Activated naive CD4-positive, alpha-beta T cell treated with anti-CD3 and anti-CD28 coated beads for 36 hours (primary cell): ENCODE data around the gene TUFT1. TPM values are rescaled to one million over a fixed set of nuclear protein-coding genes. Genes with fewer than 3 reads are reported as not detected.
A peak's percentile ranks its signal among the peaks of the same experiment; 100 is the strongest.
"Not testable (repeated sequence)": the region's sequence is repeated elsewhere in the genome, so short reads cannot be mapped to it uniquely, and the experiment has no call there.

Source experiments
- CTCF ChIA-PET: fragments of 350-600 bp; sonication (Branson Sonifier 250); formaldehyde crosslinking; loops from one replicate; lab custom pipeline; 2021; ENCODE audit warnings: antibody characterized with exemption; lab: Charles Lee
- DNase-seq: peaks from one replicate; pipeline ENCODE4 v3.0.0-alpha.2; 2020
- H3K27ac Mint-ChIP-seq: one replicate; pipeline ENCODE4 v1.8.0; 2021; ENCODE audit warnings: mild to moderate bottlenecking, mixed read lengths
- H3K27me3 Mint-ChIP-seq: one replicate; pipeline ENCODE4 v1.8.0; 2021; ENCODE audit warnings: low read depth, mixed read lengths
- H3K36me3 Mint-ChIP-seq: one replicate; pipeline ENCODE4 v1.8.0; 2021; ENCODE audit warnings: low read depth, mixed read lengths
- H3K4me1 Mint-ChIP-seq: one replicate; pipeline ENCODE4 v1.8.0; 2021; ENCODE audit warnings: low read depth, mixed read lengths
- H3K4me3 Mint-ChIP-seq: one replicate; pipeline ENCODE4 v1.8.0; 2021; ENCODE audit warnings: mild to moderate bottlenecking, moderate library complexity, mixed read lengths
- H3K9me3 Mint-ChIP-seq: one replicate; pipeline ENCODE4 v1.8.0; 2021; ENCODE audit warnings: mixed read lengths
- intact Hi-C: fragments of 100-400 bp; cut with micrococcal nuclease; formaldehyde crosslinking; loops from one replicate; pipeline ENCODE4 v1.15.1; 2023
- total RNA-seq, 2 experiments: library from RNA; stranded (reverse); gene quantifications; one replicate each; pipeline ENCODE4 v1.2.3, GENCODE V29; 2021

TUFT1 gene
- total RNA-seq, 2 experiments from 2014 or later: 2.3 to 2.8 TPM

DNA sequence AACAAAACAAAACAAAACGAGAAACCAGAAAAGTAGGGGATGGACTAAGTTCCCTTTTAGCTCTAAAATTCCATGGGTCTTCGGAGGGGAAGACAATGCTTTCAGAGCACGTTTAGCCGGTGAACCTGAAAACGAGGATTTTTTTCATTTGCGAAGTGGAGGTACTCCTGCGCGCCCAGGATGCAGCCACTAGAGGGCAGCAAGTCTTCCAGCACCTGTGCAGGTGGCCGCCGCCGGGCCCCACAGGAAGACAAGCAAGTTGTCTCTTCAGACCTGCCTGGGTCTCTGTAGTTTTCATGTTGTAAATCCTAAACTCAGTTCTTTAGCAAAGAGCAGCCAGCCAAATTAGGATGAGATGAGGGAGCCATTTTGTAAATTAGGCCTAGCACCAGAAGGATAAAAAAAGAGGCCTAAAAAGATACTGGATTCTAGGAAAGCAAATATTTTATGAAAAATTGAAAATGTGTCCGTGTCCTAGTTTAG lies 54.1 kb downstream of the TUFT1 start:
- peak; percentile 94 for DNase-seq
- CTCF ChIA-PET: interaction anchor here (0.6 to 2.5 kb wide), 34 partner anchors 9 to 243 kb away, joined by 3 to 19 read pairs (median 4); partner anchors contain the start of gene CGN
- intact Hi-C loops: loop anchor here (1.0 kb wide), 2 partner anchors 141 to 242 kb away; no protein-coding TSS in a partner anchor
- no peaks in the 10 kb centered on the region for H3K36me3 Mint-ChIP-seq
- H3K4me3 Mint-ChIP-seq: peak overlapping the region; percentile 50
- H3K9me3 Mint-ChIP-seq: peaks cover 6% of the 10 kb centered on the region
- no peak overlapping the region for H3K27ac Mint-ChIP-seq
- no peaks in the 10 kb centered on the region for H3K27me3 Mint-ChIP-seq
- peaks cover 10% of the 10 kb centered on the region for H3K4me1 Mint-ChIP-seq

- Mint-ChIP-seq H3K27ac (no peak overlapping the region), H3K4me3 (no peak overlapping the region), H3K36me3 (no peaks in the 10 kb centered on the region), H3K27me3 (no peaks in the 10 kb centered on the region), H3K9me3 (no peaks in the 10 kb centered on the region), H3K4me1 (peaks cover 10% of the 10 kb centered on the region)
- intact Hi-C loops: no loop called here
- DNase-seq: no peak
- CTCF ChIA-PET: interaction anchor here (0.6 to 1.3 kb wide), 3 partner anchors 24 to 163 kb away, joined by 3 to 4 read pairs (median 4); no protein-coding TSS in a partner anchor
Measured at GRCh38 chr1:151596166-151596953, 56.3 kb downstream of the TUFT1 start.

GRCh38 chr1:151602550-151602949 lies 62.4 kb downstream of the TUFT1 start:
- not testable (repeated sequence) for H3K27me3 Mint-ChIP-seq, H3K4me1 Mint-ChIP-seq

GRCh38 chr1:151604291-151604690 lies 64.2 kb downstream of the TUFT1 start:
- Mint-ChIP-seq H3K9me3 (no peaks in the 10 kb centered on the region), H3K27ac (no peak overlapping the region), H3K4me3 (no peak overlapping the region), H3K36me3 (no peaks in the 10 kb centered on the region), H3K4me1 (peaks cover 6% of the 10 kb centered on the region), H3K27me3 (peaks cover 7% of the 10 kb centered on the region)
- CTCF ChIA-PET: no interaction called here
- intact Hi-C loops: no loop called here
- DNase-seq: no peak

More at GRCh38 chr1:151602550-151602949, 62.4 kb downstream of the TUFT1 start:
- H3K27ac Mint-ChIP-seq, intact Hi-C loops, H3K36me3 Mint-ChIP-seq, H3K4me3 Mint-ChIP-seq, CTCF ChIA-PET, H3K9me3 Mint-ChIP-seq, DNase-seq: not testable (repeated sequence)

DNA sequence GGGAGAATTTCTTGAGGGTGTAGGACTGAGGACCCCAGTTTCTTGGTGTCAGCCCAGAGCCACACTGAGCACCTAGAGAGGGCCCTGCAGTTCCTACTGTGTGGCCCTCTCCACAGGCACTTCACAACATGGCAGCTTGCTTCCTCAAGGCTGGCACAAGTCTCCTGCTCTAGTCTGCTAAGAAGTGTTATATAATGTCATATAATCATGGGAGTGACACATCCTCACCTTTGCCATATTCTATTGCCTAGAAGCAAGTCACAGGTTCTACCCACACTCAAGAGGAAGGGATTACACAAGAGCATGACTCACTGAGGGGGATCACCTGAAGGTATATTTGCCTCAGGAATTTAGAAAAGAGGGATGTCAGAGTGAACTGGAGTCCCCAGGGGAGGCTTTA lies 66.3 kb downstream of the TUFT1 start:
- Mint-ChIP-seq H3K9me3 (no peaks in the 10 kb centered on the region), H3K27ac (no peak overlapping the region), H3K27me3 (peaks cover 7% of the 10 kb centered on the region), H3K36me3 (no peaks in the 10 kb centered on the region), H3K4me3 (no peak overlapping the region), H3K4me1 (peaks cover 11% of the 10 kb centered on the region)
- intact Hi-C loops: no loop called here
- DNase-seq: peak; percentile 24
- CTCF ChIA-PET: interaction anchor here (2.0 kb wide), 1 partner anchor 12 kb away, joined by 5 read pairs; no protein-coding TSS in a partner anchor

DNA sequence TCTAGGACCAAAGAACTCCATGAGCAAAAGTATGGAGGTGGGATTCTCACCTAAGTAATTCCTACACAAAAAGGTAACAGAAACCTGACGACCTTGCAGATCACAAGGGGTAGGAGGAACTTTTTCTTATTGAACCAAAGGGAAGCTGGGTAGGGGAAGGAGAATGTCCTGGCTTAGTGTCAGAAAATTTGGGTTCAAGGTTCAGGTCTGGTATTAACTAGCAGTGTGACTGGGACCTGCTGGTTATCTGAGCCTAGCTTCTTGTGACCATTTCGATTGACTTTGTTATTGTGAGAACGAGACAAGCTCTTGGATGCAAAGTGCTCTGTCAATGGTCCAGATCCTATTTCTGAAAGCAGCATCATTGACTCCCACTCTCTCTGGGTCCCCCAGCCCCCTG lies 66.7 kb downstream of the TUFT1 start:
- no peak for DNase-seq
- Mint-ChIP-seq H3K4me3 (no peak overlapping the region), H3K27me3 (peaks cover 7% of the 10 kb centered on the region), H3K4me1 (peaks cover 15% of the 10 kb centered on the region), H3K27ac (no peak overlapping the region), H3K9me3 (no peaks in the 10 kb centered on the region), H3K36me3 (no peaks in the 10 kb centered on the region)
- intact Hi-C loops: no loop called here
- CTCF ChIA-PET: interaction anchor here (2.0 kb wide), 1 partner anchor 13 kb away, joined by 5 read pairs; no protein-coding TSS in a partner anchor

GRCh38 chr1:151610142-151610541 lies 70.0 kb downstream of the TUFT1 start:
- Mint-ChIP-seq H3K27me3 (peaks cover 3% of the 10 kb centered on the region), H3K9me3 (no peaks in the 10 kb centered on the region), H3K27ac (no peak overlapping the region), H3K36me3 (peaks cover 4% of the 10 kb centered on the region), H3K4me1 (peaks cover 36% of the 10 kb centered on the region), H3K4me3 (no peak overlapping the region)
- intact Hi-C loops: loop anchor here (2.0 to 10.0 kb wide), 7 partner anchors 153 to 427 kb away; partner anchors contain the start of genes C2CD4D, MRPL9, PIP5K1A and POGZ
- no peak for DNase-seq
- CTCF ChIA-PET: interaction anchor here (0.6 to 0.9 kb wide), 5 partner anchors 10 to 360 kb away, joined by 3 to 5 read pairs (median 3); no protein-coding TSS in a partner anchor

DNA sequence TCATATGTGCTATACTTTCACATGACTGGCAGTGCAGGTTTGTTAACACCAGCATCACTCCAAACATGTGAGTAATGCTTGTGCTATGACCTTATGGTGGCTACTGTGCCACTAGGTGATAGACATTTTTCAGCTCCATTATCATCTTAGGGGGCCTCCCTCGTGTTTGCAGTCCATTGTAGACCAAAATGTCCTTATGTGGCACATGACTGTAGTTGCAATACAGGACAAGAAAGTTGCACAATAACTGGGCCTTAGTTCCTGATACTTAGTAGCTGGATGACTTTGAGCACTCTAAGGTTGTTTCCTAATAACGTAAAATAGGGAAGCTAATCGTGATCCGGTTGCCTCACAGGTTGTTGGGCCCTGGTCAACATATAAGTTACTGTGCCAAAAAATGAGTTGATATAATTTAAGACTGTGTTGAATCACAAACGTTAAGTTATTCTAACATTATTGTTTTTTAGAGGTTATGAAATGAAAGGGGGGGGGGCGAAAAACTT lies 71.2 kb downstream of the TUFT1 start:
- intact Hi-C loops: loop anchor here (1.0 to 10.0 kb wide), 9 partner anchors 151 to 426 kb away; partner anchors contain the start of genes C2CD4D, MRPL9, PIP5K1A and POGZ
- CTCF ChIA-PET: interaction anchor here (0.9 kb wide), 1 partner anchor 224 kb away, joined by 3 read pairs; no protein-coding TSS in a partner anchor

DNA sequence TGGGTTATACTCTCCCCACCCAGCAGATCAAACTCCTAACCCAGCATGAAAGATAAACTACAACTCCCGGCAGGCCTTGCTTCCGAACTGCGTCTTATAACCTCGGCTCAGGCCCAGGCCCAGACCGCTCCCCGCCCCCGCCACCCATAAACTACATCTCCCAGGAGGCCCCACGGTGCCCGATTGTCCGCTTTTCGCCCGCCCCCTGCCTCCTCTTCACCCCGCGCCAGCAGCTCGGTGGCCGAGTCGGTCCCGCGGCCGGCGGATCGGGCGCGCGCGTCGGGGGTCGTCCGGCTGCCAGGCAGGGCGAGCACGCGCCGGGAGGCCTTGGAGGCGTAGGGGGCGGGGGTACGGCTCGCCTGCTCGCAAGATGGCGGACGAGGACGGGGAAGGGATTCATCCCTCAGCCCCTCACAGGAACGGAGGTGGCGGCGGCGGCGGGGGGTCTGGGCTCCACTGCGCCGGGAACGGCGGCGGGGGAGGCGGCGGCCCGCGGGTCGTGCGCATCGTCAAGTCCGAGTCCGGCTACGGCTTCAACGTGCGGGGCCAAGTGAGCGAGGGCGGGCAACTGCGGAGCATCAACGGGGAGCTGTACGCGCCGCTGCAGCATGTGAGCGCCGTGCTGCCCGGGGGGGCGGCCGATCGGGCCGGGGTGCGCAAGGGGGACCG lies 71.9 kb downstream of the TUFT1 start, which contains the start of gene SNX27:
SNX27 (plus strand) TSS at position 219 of the 669 bp plus-strand sequence; CDS start at position 371, 152 bp downstream.
- peaks cover 48% of the 10 kb centered on the region for H3K4me1 Mint-ChIP-seq
- intact Hi-C loops: loop anchor here (1.0 to 10.0 kb wide), 9 partner anchors 151 to 425 kb away; partner anchors contain the start of genes C2CD4D, MRPL9, PIP5K1A and POGZ
- H3K27me3 Mint-ChIP-seq: peaks cover 3% of the 10 kb centered on the region
- peak within 1 kb of the TSS; percentile 93 for H3K4me3 Mint-ChIP-seq
- DNase-seq: peak; percentile 94
- H3K9me3 Mint-ChIP-seq: no peaks in the 10 kb centered on the region
- CTCF ChIA-PET: no interaction called here
- peaks cover 4% of the 10 kb centered on the region for H3K36me3 Mint-ChIP-seq
- peak within 1 kb of the TSS; percentile 72 for H3K27ac Mint-ChIP-seq

More for the DNA sequence above, 71.2 kb downstream of the TUFT1 start:
- H3K9me3 Mint-ChIP-seq: no peaks in the 10 kb centered on the region
- DNase-seq: peak; percentile 19
- H3K4me1 Mint-ChIP-seq: peaks cover 45% of the 10 kb centered on the region
- peaks cover 4% of the 10 kb centered on the region for H3K36me3 Mint-ChIP-seq
- H3K27ac Mint-ChIP-seq: peak overlapping the region; percentile 55
- peaks cover 3% of the 10 kb centered on the region for H3K27me3 Mint-ChIP-seq
- H3K4me3 Mint-ChIP-seq: peak overlapping the region; percentile 93

DNA sequence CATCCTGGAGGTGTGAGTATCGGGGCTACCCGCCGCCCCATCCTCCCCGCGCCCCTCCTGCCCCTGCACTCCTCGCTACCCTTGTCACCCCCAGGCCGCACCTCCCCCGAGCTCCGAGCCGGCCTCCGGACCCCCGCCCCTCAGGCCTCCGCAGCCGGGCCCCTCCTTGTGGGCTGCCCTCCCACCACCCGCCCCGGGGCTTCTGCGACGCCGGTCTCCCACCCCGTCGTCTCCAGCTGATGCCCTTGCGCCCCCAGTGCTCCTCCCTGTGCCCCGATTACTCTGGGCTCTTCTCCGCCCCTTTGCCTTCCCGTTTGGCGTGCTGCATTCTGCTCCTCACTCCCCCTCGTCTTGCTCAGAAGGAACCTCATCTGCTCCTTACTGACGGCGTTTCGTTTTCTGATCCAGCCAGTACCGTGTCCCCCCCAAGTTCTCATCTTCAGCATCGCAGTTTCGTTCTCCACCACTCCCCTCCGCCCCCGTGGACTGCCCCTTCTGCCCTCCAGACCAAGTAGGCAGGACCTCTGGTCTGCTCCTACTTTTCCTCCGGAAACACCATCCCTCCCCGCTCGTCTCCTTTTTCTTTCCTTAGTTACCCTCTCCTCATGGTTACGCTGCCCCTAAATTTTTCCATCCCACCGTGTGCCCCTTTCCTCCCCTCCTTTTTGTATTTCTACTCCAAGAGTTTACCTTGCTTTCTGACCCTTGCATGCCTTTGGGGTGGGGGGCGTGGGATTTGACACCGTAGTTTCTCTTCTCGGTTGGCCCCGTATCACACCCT lies 72.6 kb downstream of the TUFT1 start:
- CTCF ChIA-PET: no interaction called here

GRCh38 chr1:151613282-151613780 lies 73.2 kb downstream of the TUFT1 start:
- peak overlapping the region; percentile 72 for H3K27ac Mint-ChIP-seq
- peaks cover 52% of the 10 kb centered on the region for H3K4me1 Mint-ChIP-seq
- H3K4me3 Mint-ChIP-seq: peak overlapping the region; percentile 93
- peaks cover 1% of the 10 kb centered on the region for H3K27me3 Mint-ChIP-seq
- intact Hi-C loops: loop anchor here (5.0 to 10.0 kb wide), 5 partner anchors 156 to 424 kb away; partner anchors contain the start of genes PIP5K1A, POGZ, S100A11 and VPS72
- peaks cover 4% of the 10 kb centered on the region for H3K36me3 Mint-ChIP-seq
- no peak for DNase-seq
- CTCF ChIA-PET: no interaction called here
- H3K9me3 Mint-ChIP-seq: no peaks in the 10 kb centered on the region

More for the DNA sequence above, 72.6 kb downstream of the TUFT1 start:
- peaks cover 3% of the 10 kb centered on the region for H3K27me3 Mint-ChIP-seq
- H3K4me1 Mint-ChIP-seq: peaks cover 51% of the 10 kb centered on the region
- no peaks in the 10 kb centered on the region for H3K9me3 Mint-ChIP-seq
- H3K4me3 Mint-ChIP-seq: peak overlapping the region; percentile 93
- H3K36me3 Mint-ChIP-seq: peaks cover 4% of the 10 kb centered on the region
- peak overlapping the region; percentile 72 for H3K27ac Mint-ChIP-seq
- intact Hi-C loops: loop anchor here (5.0 to 10.0 kb wide), 5 partner anchors 155 to 425 kb away; partner anchors contain the start of genes PIP5K1A, POGZ, S100A11 and VPS72
- DNase-seq: peak; percentile 53
